WTC11 (cell line): ENCODE results near the gene TES.

Experiments
- CREB1 ChIP-seq: sonication (generic); formaldehyde crosslinking; IDR thresholded peaks from 2 replicates; pipeline ENCODE4 v1.8.0; 2023; ENCODE audit warnings: mild to moderate bottlenecking, missing genetic modification reagents
- CREM ChIP-seq: sonication (generic); formaldehyde crosslinking; IDR thresholded peaks from 2 replicates; pipeline ENCODE4 v1.8.1; 2022; ENCODE audit warnings: mild to moderate bottlenecking, missing genetic modification reagents, moderate library complexity
- EMX1 ChIP-seq: fragments of 250-450 bp; sonication (Bioruptor Pico); IDR thresholded peaks from 2 replicates; pipeline ENCODE4 v1.8.0; 2021; ENCODE audit warnings: mild to moderate bottlenecking
- JUN ChIP-seq: sonication (generic); formaldehyde crosslinking; IDR thresholded peaks from 2 replicates; pipeline ENCODE4 v1.8.0; 2023; ENCODE audit warnings: mild to moderate bottlenecking, missing genetic modification reagents
- TF ChIP-seq, protein P1 (sequence below): sonication (generic); formaldehyde crosslinking; IDR thresholded peaks from 2 replicates; pipeline ENCODE4 v1.8.1; 2023; ENCODE audit warnings: mild to moderate bottlenecking, missing genetic modification reagents, moderate library complexity

DNA sequence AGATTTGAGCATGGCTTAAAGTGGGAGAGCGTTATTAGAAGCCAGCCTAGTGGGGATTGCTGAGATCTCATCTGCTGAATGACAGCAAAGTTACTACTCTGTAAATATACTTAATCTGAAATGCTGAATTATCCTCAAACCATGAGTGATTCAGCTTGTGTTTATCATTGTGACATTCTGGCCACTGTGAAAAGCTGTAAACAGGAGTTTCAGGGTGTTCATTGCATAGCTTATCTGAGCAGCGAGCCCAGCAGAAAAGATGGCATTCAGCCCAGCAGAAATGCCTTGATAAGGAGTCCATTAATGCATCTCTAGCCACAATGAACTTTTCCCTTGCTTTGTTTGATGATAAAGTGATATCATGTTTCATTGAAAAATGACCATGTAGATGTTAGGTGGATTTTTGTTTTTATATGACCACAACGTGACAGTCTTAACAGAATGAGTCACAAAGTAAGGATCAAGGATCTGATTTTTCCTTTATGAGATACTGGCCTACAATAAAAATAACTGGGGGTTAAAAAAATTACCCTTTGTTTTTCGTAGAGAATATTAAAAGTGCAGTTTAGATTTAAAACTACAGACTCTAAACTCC, 7.8 kb downstream of the TES start:
- no peak for TF ChIP-seq CREM (CRISPR knock-in tag)
- no peak for TF ChIP-seq EMX1 (CRISPR knock-in tag)
- TF ChIP-seq, protein P1, sequence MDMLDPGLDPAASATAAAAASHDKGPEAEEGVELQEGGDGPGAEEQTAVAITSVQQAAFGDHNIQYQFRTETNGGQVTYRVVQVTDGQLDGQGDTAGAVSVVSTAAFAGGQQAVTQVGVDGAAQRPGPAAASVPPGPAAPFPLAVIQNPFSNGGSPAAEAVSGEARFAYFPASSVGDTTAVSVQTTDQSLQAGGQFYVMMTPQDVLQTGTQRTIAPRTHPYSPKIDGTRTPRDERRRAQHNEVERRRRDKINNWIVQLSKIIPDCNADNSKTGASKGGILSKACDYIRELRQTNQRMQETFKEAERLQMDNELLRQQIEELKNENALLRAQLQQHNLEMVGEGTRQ (CRISPR knock-in tag): no peak
- no peak for TF ChIP-seq JUN
- no peak for TF ChIP-seq CREB1
